GM18505 (cell line): ENCODE results near the gene ADIPOR2.

ENCODE experiments used
- ATAC-seq: cut with Tn5 transposase; IDR thresholded peaks from one replicate; pipeline ENCODE4 v1.9.1; 2021; ENCODE audit not compliant: unreplicated experiment
- POLR2A ChIP-seq: IDR thresholded peaks from 4 replicates; pipeline ENCODE4 v1.6.1; 2011; ENCODE audit warnings: borderline replicate concordance; ENCODE audit not compliant: insufficient read depth, insufficient read length; ENCODE audit errors: extremely low read depth

Gene ADIPOR2

DNA sequence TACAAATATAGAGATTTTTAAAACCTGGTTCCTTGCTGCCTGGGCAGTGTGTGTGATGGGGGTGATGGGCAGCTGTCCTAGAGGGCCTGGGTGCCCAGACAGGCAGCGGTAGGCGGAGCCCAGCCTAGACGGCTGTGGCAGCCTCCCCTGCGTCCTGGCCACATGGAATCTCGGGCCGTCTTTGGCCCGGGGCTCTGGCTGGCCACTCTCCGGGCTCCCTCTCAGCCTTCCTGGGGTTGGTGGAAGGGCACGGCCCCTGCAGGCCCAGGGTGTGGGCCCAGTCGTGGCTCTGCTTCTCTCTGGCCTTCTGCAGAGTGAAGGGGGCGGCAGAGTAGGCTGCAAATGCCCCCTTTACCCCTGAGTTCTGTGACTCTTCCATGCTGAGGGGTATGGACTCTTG lies 131.8 kb downstream of the ADIPOR2 start:
- TF ChIP-seq POLR2A = no peak
- ATAC-seq = no peak

DNA sequence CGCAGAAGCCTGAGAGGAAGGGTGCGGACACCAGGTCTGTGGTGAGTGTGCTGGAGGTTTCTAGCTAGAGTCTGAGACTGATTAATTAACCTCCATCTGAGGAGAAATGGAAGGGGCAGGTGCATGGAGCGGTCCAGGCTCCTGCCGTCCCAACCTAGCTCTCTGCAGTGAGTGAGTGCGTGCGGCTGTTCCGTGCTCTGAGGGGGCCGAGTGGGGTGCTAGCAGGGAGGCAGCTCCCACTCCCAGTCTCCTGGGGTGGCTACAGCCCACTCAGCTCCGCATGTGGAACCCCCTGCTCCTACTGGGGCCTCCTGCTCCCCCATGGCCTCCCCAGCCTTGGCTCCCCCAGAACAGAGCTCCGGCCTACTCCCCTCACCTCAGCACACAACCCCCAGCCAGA lies 132.4 kb downstream of the ADIPOR2 start:
- no peak for TF ChIP-seq POLR2A
- ATAC-seq = no peak

DNA sequence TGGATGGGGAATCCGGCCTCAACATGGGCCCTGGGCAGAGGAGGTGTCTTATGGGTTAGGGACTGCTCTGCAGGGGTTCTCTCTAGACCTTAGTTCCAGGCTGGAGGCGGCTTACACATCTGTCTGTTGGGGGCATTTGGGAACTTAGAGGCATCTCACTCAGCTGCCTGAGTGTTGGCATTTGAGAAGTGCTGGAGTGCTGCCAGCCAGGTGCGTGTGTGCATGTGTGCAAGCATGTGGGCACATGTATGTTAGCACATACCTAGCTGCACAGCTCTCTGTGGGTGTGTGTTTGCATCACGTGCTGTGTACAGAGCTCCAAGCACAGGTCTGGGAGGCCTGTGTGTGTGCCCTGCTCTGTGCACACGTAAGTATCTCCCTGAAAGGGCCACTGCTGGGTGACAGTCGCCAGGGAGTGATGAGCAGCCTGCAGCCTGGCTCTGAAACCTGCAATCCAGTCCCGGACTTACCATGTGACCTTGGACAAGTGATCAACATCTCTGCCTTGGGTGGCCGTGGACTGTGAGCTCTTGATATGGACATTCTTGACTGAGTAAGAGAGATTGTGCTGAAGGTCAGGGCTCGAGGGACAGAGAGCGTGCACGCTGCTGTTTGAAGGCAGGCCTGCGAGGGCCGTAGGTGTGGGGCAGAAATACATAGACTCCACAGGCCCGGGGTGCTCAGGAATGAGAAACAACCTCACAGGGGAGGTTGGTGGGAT lies 134.7 kb downstream of the ADIPOR2 start:
- no peak for TF ChIP-seq POLR2A
- no peak for ATAC-seq

DNA sequence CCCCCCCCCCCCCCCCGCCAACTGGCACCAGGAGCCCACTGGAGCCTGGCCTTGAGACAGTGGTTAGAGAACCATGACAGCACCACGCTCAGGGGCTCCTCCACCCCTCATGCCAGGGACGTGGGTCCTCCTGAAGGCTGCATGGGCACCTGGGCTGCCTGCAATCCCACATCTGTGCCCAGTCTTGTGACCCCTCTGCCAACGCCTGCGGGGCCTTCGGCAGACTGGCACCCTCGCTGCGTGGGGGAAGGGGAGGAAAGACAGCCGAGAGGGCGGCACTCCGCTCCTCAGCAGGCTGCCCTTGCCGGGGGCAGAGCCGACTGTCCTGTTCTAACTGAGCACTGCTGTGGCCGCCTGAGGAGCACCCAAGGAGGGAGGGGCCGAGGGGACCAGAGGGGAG lies 135.5 kb downstream of the ADIPOR2 start:
- ATAC-seq = no peak
- no peak for TF ChIP-seq POLR2A

DNA sequence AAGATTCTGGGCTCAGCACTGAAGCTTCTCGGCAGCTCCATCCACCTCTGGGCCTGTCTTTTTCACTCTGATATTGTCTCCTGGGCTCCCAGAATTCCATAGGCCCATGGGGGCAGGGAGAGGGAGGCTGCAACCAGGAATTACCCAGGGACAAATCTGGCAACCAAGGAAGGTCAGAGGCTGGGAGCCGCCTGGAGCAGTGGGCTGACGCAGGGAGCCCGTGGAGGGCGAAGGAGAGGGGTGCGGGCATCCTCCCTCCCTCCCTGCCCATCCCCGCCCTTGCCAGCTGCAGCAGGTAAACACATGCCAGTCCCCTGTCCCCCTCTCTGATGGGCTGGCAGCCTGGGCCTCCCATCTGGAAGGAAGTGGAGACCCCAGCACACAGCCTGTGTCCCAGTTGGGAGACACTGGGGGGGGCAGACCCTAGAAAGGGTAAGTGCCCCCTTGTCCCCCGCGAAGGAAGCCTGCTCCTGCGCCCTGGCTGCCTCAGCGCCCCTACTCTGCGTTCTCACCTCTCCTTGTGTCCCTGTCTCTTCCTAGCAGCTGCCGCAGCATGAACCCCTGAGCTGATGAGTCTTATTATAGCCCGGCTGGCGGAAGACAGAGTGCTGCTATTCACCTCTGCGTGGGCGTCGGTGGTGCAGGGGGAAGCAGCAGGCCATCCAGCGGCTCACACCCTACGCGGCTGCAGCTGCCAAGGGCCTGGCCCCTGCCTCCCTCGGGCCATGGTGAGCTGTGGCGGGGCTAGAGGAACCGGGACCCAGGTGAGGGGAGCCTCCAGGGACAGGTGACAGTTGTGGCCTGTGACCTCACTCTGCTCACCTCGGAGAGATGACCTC lies 136.2 kb downstream of the ADIPOR2 start:
- ATAC-seq = no peak
- no peak for TF ChIP-seq POLR2A

GRCh38 chr12:1827826-1828805 lies 137.2 kb downstream of the ADIPOR2 start:
- no peak for TF ChIP-seq POLR2A
- ATAC-seq = no peak

GRCh38 chr12:1828856-1829255 lies 138.0 kb downstream of the ADIPOR2 start:
- ATAC-seq = no peak
- TF ChIP-seq POLR2A = no peak

- no peak for ATAC-seq
- no peak for TF ChIP-seq POLR2A
Measured at GRCh38 chr12:1829306-1829900, 138.5 kb downstream of the ADIPOR2 start.

DNA sequence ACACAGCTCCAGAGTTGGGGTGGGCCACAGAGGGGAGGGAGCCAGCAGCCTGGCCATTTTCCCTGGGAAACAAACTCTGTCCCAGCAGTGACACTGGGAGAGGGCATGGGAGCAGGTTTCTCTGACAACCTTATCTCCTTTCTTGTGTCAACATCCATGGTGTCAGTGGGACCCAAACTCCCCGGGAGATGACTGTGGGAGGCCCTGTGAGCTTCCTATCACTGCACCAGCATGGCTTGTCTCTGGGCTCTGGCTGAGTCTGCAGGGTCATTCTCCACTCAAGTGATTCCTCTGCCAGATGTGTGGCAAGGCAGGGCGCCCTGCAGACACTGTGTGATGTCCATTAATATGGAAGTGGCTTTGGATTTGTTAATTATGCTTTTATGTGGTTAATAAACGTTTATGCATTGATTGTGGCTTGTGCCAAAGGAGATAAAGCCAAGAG lies 139.6 kb downstream of the ADIPOR2 start:
- ATAC-seq = no peak
- no peak for TF ChIP-seq POLR2A

DNA sequence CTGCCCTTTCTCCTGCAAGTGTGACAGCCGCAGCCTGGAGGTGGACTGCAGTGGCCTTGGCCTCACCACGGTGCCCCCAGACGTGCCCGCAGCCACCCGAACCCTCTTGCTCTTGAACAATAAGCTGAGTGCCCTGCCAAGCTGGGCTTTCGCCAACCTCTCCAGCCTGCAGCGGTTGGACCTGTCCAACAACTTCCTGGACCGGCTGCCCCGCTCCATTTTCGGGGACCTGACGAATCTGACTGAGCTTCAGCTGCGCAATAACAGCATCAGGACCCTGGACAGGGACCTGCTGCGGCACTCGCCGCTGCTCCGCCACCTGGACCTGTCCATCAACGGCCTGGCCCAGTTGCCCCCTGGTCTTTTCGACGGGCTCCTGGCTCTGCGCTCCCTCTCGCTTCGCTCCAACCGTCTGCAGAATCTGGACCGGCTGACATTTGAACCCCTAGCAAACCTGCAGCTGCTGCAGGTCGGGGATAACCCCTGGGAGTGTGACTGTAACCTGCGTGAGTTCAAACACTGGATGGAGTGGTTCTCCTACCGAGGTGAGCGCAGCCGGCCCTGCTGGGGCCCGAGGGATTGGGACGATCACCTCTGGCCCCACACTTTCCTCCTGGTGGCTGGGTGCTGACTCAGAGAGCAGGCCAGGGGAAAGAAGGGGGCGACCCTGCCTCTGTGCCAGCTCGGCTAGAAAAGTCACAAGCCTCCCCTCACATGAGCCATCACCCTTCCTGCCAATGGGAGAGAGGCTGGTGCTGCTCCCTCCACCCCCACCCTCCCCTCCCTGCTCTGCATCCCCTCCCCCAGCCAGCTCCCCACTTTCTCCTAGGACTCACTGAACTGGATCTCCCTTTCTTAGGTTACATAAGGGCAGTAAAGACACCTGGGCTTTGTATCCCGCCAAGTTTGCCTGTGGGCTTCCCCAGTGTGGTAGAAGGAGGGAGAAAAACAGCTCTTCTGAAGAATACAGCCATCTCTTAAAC lies 140.4 kb downstream of the ADIPOR2 start:
- ATAC-seq = no peak
- no peak for TF ChIP-seq POLR2A

GRCh38 chr12:1832801-1833595 lies 142.1 kb downstream of the ADIPOR2 start:
- no peak for ATAC-seq

More at GRCh38 chr12:1832801-1833595, 142.1 kb downstream of the ADIPOR2 start:
- no peak for TF ChIP-seq POLR2A
